SH-SY5Y (cell line): Measurements from ENCODE around the gene TOLLIP.

Experiments used
- GATA2 ChIP-seq: IDR thresholded peaks from 2 replicates; pipeline ENCODE4 v1.6.1; 2011; ENCODE audit warnings: mild to moderate bottlenecking, low read depth, low read length
- GATA3 ChIP-seq: IDR thresholded peaks from 2 replicates; pipeline ENCODE4 v1.6.1; 2011; ENCODE audit warnings: low read depth, mild to moderate bottlenecking, low read length, moderate library complexity

GRCh38 chr11:1317993-1318392 lies 8.6 kb upstream of the TOLLIP start:
- TF ChIP-seq GATA2 (no peak), GATA3 (no peak)
